WTC11 (cell line): Measurements from ENCODE around the gene METTL1. TPM values are rescaled to one million over a fixed set of nuclear protein-coding genes. Genes with fewer than 3 reads are reported as not detected.

ENCODE experiments used
- CTCF ChIP-seq: fragments of 200-600 bp; IDR thresholded peaks from 2 replicates; pipeline ENCODE4 v1.8.0; 2022; ENCODE audit warnings: antibody characterized with exemption
- ETV6 ChIP-seq: sonication (generic); formaldehyde crosslinking; IDR thresholded peaks from 2 replicates; pipeline ENCODE4 v1.8.1; 2022; ENCODE audit warnings: mild to moderate bottlenecking, missing genetic modification reagents
- HMGXB4 ChIP-seq: sonication (generic); formaldehyde crosslinking; IDR thresholded peaks from 2 replicates; pipeline ENCODE4 v1.8.1; 2023; ENCODE audit warnings: mild to moderate bottlenecking, moderate library complexity, missing genetic modification reagents
- IRF2 ChIP-seq: sonication (generic); formaldehyde crosslinking; IDR thresholded peaks from 2 replicates; pipeline ENCODE4 v1.8.0; 2022; ENCODE audit warnings: low read depth, missing genetic modification reagents, borderline replicate concordance
- NR1H2 ChIP-seq: sonication (generic); formaldehyde crosslinking; IDR thresholded peaks from 2 replicates; pipeline ENCODE4 v1.9.0; 2021; ENCODE audit warnings: mild to moderate bottlenecking, moderate library complexity, missing genetic modification reagents
- PRRX2 ChIP-seq: fragments of 250-450 bp; sonication (Bioruptor Pico); IDR thresholded peaks from 2 replicates; pipeline ENCODE4 v1.8.0; 2021; ENCODE audit warnings: mild to moderate bottlenecking
- SP1 ChIP-seq: sonication (generic); formaldehyde crosslinking; conservative IDR thresholded peaks from 2 replicates; pipeline ENCODE4 v1.8.1; 2022; ENCODE audit warnings: missing genetic modification reagents
- TCF7 ChIP-seq: sonication (generic); formaldehyde crosslinking; IDR thresholded peaks from 2 replicates; pipeline ENCODE4 v1.8.0; 2022; ENCODE audit warnings: mild to moderate bottlenecking, low read depth, missing genetic modification reagents, moderate library complexity
- ZNF263 ChIP-seq: sonication (generic); formaldehyde crosslinking; IDR thresholded peaks from 2 replicates; pipeline ENCODE4 v1.8.1; 2022; ENCODE audit warnings: low read depth, mild to moderate bottlenecking, moderate library complexity, missing genetic modification reagents
- ZNF512 ChIP-seq: sonication (generic); formaldehyde crosslinking; IDR thresholded peaks from 2 replicates; pipeline ENCODE4 v1.8.1; 2022; ENCODE audit warnings: missing genetic modification reagents, borderline replicate concordance
- total RNA-seq: library from RNA; stranded (reverse); gene quantifications from 3 replicates; pipeline ENCODE4 v1.2.3, GENCODE V29; 2021
- TF ChIP-seq, protein P1 (sequence below): sonication (generic); formaldehyde crosslinking; IDR thresholded peaks from 2 replicates; pipeline ENCODE4 v1.8.0; 2022; ENCODE audit warnings: missing genetic modification reagents
- TF ChIP-seq, protein P2 (sequence below): sonication (generic); formaldehyde crosslinking; IDR thresholded peaks from 2 replicates; pipeline ENCODE4 v1.8.0; 2022; ENCODE audit warnings: mild to moderate bottlenecking, missing genetic modification reagents
- TF ChIP-seq, protein P3 (sequence below): sonication (generic); formaldehyde crosslinking; IDR thresholded peaks from 2 replicates; pipeline ENCODE4 v1.8.1; 2023; ENCODE audit warnings: mild to moderate bottlenecking, missing genetic modification reagents, moderate library complexity
- TF ChIP-seq, protein P4 (sequence below): fragments of 250-450 bp; sonication (Bioruptor Pico); IDR thresholded peaks from 2 replicates; pipeline ENCODE4 v1.8.0; 2021; ENCODE audit warnings: mild to moderate bottlenecking
- TF ChIP-seq, protein P5 (sequence below): sonication (generic); formaldehyde crosslinking; IDR thresholded peaks from 2 replicates; pipeline ENCODE4 v1.8.1; 2022; ENCODE audit warnings: low read depth, missing genetic modification reagents, borderline replicate concordance

METTL1 gene
- total RNA-seq, 1 experiment from 2014 or later = 25.5 TPM

DNA sequence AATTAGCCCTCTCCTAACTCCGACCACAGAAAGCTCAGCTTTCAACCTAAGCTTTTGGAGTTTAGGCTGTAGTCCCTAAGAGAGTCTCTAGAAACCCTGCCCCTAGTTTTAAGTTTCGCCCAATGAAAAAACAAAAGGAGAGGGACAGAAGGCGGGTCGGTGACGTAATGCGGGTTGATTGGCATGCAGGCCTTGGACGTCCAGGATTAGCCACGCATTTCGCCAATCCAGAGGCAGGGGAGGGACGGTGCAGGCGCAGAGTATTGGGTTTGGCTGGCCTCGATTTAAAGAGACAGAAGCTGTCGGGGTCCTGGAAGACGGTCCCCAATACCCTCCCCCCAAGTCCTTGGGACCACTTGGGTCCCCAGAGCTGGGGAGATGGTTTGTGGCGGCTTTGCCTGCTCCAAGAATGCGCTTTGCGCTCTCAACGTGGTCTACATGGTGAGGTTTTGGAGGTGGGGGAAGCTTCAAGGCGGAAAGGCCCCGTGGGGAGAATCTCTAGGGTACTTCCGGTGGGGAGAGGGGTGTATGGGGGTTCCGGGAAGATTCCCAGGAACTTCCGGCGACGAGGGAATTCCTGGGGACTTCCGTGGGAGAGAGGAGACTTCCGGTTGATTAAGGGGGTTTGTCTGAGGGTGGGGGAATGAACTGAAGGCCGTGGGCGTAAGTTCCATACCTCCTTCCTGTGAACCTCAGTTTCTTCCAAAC, 27.0 kb downstream of the METTL1 start, which contains the start of gene TSPAN31 (continued):
- TF ChIP-seq, protein P1, sequence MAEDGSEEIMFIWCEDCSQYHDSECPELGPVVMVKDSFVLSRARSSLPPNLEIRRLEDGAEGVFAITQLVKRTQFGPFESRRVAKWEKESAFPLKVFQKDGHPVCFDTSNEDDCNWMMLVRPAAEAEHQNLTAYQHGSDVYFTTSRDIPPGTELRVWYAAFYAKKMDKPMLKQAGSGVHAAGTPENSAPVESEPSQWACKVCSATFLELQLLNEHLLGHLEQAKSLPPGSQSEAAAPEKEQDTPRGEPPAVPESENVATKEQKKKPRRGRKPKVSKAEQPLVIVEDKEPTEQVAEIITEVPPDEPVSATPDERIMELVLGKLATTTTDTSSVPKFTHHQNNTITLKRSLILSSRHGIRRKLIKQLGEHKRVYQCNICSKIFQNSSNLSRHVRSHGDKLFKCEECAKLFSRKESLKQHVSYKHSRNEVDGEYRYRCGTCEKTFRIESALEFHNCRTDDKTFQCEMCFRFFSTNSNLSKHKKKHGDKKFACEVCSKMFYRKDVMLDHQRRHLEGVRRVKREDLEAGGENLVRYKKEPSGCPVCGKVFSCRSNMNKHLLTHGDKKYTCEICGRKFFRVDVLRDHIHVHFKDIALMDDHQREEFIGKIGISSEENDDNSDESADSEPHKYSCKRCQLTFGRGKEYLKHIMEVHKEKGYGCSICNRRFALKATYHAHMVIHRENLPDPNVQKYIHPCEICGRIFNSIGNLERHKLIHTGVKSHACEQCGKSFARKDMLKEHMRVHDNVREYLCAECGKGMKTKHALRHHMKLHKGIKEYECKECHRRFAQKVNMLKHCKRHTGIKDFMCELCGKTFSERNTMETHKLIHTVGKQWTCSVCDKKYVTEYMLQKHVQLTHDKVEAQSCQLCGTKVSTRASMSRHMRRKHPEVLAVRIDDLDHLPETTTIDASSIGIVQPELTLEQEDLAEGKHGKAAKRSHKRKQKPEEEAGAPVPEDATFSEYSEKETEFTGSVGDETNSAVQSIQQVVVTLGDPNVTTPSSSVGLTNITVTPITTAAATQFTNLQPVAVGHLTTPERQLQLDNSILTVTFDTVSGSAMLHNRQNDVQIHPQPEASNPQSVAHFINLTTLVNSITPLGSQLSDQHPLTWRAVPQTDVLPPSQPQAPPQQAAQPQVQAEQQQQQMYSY = no peak
- TF ChIP-seq SP1 (CRISPR knock-in tag) (no peak; the same call in 1 of the 2 replicates), ETV6 (peak; percentile 85; the same call in 1 of the 2 replicates), CTCF (no peak), PRRX2 (CRISPR knock-in tag) (peak; percentile 87), IRF2 (CRISPR knock-in tag) (no peak), TCF7 (CRISPR knock-in tag) (no peak), ZNF263 (CRISPR knock-in tag) (no peak), ZNF512 (CRISPR knock-in tag) (no peak), NR1H2 (CRISPR knock-in tag) (no peak), HMGXB4 (CRISPR knock-in tag) (no peak)
- TF ChIP-seq, protein P2, sequence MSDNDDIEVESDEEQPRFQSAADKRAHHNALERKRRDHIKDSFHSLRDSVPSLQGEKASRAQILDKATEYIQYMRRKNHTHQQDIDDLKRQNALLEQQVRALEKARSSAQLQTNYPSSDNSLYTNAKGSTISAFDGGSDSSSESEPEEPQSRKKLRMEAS = 0 out of 2 replicates have a peak, but pooled peaks have one; percentile 5
- TF ChIP-seq, protein P3, sequence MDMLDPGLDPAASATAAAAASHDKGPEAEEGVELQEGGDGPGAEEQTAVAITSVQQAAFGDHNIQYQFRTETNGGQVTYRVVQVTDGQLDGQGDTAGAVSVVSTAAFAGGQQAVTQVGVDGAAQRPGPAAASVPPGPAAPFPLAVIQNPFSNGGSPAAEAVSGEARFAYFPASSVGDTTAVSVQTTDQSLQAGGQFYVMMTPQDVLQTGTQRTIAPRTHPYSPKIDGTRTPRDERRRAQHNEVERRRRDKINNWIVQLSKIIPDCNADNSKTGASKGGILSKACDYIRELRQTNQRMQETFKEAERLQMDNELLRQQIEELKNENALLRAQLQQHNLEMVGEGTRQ (CRISPR knock-in tag) = peak; percentile 50
- TF ChIP-seq, protein P4, sequence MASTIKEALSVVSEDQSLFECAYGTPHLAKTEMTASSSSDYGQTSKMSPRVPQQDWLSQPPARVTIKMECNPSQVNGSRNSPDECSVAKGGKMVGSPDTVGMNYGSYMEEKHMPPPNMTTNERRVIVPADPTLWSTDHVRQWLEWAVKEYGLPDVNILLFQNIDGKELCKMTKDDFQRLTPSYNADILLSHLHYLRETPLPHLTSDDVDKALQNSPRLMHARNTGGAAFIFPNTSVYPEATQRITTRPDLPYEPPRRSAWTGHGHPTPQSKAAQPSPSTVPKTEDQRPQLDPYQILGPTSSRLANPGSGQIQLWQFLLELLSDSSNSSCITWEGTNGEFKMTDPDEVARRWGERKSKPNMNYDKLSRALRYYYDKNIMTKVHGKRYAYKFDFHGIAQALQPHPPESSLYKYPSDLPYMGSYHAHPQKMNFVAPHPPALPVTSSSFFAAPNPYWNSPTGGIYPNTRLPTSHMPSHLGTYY (CRISPR knock-in tag) = peak; percentile 91
- TF ChIP-seq, protein P5, sequence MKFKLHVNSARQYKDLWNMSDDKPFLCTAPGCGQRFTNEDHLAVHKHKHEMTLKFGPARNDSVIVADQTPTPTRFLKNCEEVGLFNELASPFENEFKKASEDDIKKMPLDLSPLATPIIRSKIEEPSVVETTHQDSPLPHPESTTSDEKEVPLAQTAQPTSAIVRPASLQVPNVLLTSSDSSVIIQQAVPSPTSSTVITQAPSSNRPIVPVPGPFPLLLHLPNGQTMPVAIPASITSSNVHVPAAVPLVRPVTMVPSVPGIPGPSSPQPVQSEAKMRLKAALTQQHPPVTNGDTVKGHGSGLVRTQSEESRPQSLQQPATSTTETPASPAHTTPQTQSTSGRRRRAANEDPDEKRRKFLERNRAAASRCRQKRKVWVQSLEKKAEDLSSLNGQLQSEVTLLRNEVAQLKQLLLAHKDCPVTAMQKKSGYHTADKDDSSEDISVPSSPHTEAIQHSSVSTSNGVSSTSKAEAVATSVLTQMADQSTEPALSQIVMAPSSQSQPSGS (CRISPR knock-in tag) = no peak
